Prostate gland (tissue), 2 donors: ENCODE results near the gene HIBCH. TPM values are rescaled to one million over a fixed set of nuclear protein-coding genes. Genes with fewer than 3 reads are reported as not detected.
"Not testable (repeated sequence)": the region's sequence is repeated elsewhere in the genome, so short reads cannot be mapped to it uniquely, and the experiment has no call there.

Experiments
- DNase-seq: peaks from one replicate; pipeline ENCODE4 v3.0.0-alpha.2; 2019; ENCODE audit warnings: low spot score
- H3K27ac ChIP-seq, 2 donors: fragments of 200-600 bp; sonication (generic); 2 replicates each; pipeline ENCODE4 v1.5.1; 2017 to 2019
- H3K27me3 ChIP-seq: fragments of 200-600 bp; sonication (generic); replicated peaks from 2 replicates; pipeline ENCODE4 v1.5.1; 2019; ENCODE audit not compliant: insufficient read depth
- H3K36me3 ChIP-seq, 2 donors: fragments of 200-600 bp; sonication (generic); 1 replicate in 1 of 2; 2 replicates in 1 of 2; pipeline versions ENCODE4 v1.5.1 to v1.8.1; 2017 to 2019
- H3K4me1 ChIP-seq: fragments of 200-600 bp; sonication (generic); replicated peaks from 2 replicates; pipeline ENCODE4 v1.5.1; 2019
- H3K4me3 ChIP-seq, 2 donors: fragments of 200-600 bp; sonication (generic); 2 replicates each; pipeline ENCODE4 v1.5.1; 2017 to 2019
- H3K9me3 ChIP-seq: fragments of 200-600 bp; sonication (generic); 2 replicates; pipeline ENCODE4 v1.5.1; 2017
- POLR2A ChIP-seq: fragments of 450-650 bp; IDR thresholded peaks from one replicate; pipeline ENCODE4 v1.6.1; 2016; ENCODE audit warnings: antibody characterized with exemption, mild to moderate bottlenecking
- POLR2AphosphoS5 ChIP-seq: sonication (generic); formaldehyde crosslinking; IDR thresholded peaks from one replicate; pipeline ENCODE4 v1.6.1; 2017; ENCODE audit warnings: antibody characterized with exemption
- WGBS: methylation state at CpG from one replicate; pipeline ENCODE4 v1.1.5; 2018; 5-methylcytosine and 5-hydroxymethylcytosine counted together
- intact Hi-C: fragments of 100-400 bp; cut with DNase I; formaldehyde crosslinking; loops from one replicate; pipeline ENCODE4 v1.14.2; 2022
- total RNA-seq, 2 donors: library from RNA; depleted of rRNA; stranded (reverse); fragments of >200 nt; gene quantifications; one replicate each; pipeline ENCODE4 v1.1.0, GENCODE V29; 2016
- TF ChIP-seq, protein P1 (sequence below), 4 experiments: fragments of 200-600 bp in 2 of 4; fragments of 450-650 bp in 2 of 4; sonication (generic) in 2 of 4; IDR thresholded peaks; 1 replicate in 3 of 4; 2 replicates in 1 of 4; pipeline ENCODE4 v1.5.1; 2016 to 2019; ENCODE audit warnings: antibody characterized with exemption in 4 of 4, mild to moderate bottlenecking in 2 of 4, moderate library complexity in 2 of 4

Gene HIBCH
- total RNA-seq, 2 donors from 2014 or later: 25.3 to 27.8 TPM

DNA sequence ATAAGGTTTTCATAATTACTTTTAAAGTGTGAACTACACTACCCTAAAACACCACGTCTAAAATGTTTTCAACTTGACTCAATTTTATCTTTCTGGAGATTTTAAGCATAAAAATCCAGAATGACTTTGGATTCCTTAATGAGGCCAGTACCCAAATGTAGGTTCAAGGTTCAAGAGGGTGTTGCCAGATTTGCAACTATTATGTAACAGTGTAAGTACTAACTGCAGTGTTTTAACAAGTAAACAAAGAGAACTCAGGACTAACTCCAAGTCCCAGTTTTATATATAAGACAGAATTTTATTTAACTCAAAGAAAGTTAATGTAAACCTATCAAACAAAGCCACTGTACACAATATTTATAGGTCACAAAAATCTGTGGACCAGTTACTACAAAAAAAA is 5.7 kb downstream of the HIBCH start:
- H3K4me1 ChIP-seq: no peaks in the 10 kb centered on the region
- H3K9me3 ChIP-seq: no peaks in the 10 kb centered on the region
- no peak overlapping the region for H3K27ac ChIP-seq
- TF ChIP-seq POLR2A (no peak), POLR2AphosphoS5 (no peak)
- TF ChIP-seq, protein P1, sequence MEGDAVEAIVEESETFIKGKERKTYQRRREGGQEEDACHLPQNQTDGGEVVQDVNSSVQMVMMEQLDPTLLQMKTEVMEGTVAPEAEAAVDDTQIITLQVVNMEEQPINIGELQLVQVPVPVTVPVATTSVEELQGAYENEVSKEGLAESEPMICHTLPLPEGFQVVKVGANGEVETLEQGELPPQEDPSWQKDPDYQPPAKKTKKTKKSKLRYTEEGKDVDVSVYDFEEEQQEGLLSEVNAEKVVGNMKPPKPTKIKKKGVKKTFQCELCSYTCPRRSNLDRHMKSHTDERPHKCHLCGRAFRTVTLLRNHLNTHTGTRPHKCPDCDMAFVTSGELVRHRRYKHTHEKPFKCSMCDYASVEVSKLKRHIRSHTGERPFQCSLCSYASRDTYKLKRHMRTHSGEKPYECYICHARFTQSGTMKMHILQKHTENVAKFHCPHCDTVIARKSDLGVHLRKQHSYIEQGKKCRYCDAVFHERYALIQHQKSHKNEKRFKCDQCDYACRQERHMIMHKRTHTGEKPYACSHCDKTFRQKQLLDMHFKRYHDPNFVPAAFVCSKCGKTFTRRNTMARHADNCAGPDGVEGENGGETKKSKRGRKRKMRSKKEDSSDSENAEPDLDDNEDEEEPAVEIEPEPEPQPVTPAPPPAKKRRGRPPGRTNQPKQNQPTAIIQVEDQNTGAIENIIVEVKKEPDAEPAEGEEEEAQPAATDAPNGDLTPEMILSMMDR (IDR thresholded peaks at IDR 0.05): no peak
- no peaks in the 10 kb centered on the region for H3K36me3 ChIP-seq
- no peak overlapping the region for H3K4me3 ChIP-seq
- H3K27me3 ChIP-seq: no peaks in the 10 kb centered on the region
- 88% methylated on average over 1 of the region's 1 CpG for WGBS
- DNase-seq: no peak
- intact Hi-C loops: loop anchor here (10.0 kb wide), 1 partner anchor 529 kb away; the partner anchor contains the start of genes ORMDL1 and PMS1

DNA sequence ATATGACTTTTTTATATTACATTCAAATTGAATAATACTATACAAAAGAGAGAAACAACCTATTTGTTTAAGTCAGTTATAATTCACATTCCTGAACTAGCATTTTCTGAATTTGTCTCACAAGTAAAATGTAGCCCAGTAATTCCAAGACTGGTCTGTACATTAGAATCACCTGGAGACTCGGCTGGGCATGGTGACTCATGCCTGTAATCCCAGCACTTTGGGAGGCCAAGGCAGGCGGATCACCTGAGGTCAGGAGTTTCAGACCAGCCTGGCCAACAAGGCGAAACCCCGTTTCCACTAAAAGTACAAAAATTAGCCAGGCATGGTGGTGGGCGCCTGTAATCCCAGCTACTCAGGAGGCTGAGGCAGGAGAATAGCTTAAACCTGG is 7.0 kb downstream of the HIBCH start:
- DNase-seq, H3K27me3 ChIP-seq, H3K9me3 ChIP-seq, H3K36me3 ChIP-seq, H3K27ac ChIP-seq, H3K4me3 ChIP-seq, H3K4me1 ChIP-seq: not testable (repeated sequence)
- intact Hi-C loops: loop anchor here (10.0 kb wide), 1 partner anchor 528 kb away; the partner anchor contains the start of genes ORMDL1 and PMS1
- WGBS: 87% methylated on average over 5 of the region's 5 CpGs

DNA sequence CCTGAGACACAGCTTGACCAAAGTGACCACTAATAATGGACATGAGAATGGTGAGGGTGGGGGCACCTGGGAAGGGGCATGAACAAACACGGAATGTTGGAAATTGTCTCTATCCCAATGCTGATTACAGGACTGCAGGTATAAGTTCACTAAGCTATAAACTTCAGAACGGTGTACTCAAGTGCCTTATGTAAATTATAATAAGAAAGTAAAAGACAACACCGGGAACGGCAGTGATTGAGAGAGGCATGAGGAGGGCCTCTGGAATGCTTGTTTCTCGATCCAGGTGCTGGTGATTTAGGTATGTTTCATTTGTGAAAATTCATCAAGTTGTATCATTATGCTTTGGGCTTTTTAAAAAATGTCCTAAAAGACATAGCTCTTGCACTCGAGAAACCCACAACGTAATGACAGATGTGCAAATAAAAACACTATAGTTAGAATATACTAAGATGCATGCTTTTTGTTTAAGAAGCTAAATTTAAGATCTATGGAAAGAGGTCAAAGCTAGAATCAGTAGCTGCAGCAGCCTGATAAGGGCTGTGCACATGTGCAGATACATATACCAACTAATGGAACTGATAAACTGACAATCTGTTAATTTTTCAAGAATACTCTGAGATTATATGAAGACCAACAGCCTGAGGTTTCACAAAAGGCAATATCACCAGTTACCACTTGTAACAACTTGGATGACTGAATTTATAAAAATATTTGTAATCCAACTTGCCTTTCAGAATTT is 7.6 kb downstream of the HIBCH start:
- intact Hi-C loops: loop anchor here (10.0 kb wide), 1 partner anchor 527 kb away; the partner anchor contains the start of genes ORMDL1 and PMS1
- Histone ChIP-seq H3K4me3 (no peak overlapping the region), H3K9me3 (no peaks in the 10 kb centered on the region), H3K27me3 (no peaks in the 10 kb centered on the region), H3K36me3 (no peaks in the 10 kb centered on the region), H3K4me1 (no peaks in the 10 kb centered on the region), H3K27ac (no peak overlapping the region)
- WGBS: 59% methylated on average over 7 of the region's 7 CpGs
- no peak for DNase-seq
- TF ChIP-seq, protein P1 (IDR thresholded peaks at IDR 0.05): no peak
- TF ChIP-seq POLR2AphosphoS5: peak; percentile 25

DNA sequence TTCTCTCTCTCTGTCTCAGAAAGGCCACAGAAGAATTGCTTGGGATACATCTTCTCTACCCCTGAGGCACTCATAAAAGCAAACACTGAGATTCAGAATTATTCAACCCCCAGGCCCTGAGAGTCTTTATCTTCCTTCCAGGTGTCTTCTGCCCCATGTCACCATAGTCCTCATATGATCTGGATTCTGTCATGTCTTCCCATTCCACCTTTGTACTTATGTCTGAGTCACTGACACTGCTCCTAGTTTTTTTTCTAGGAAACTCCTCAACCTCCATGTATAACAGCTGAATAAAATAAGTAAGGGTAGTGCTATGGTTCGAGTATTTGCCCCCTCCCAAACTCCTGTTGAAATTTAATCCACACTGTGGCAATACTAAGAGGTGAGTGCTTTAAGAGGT is 11.6 kb downstream of the HIBCH start:
- Histone ChIP-seq H3K4me3 (no peak overlapping the region), H3K27ac (no peak overlapping the region), H3K36me3 (no peaks in the 10 kb centered on the region), H3K4me1 (no peaks in the 10 kb centered on the region), H3K27me3 (no peaks in the 10 kb centered on the region), H3K9me3 (no peaks in the 10 kb centered on the region)
- TF ChIP-seq, protein P1 (IDR thresholded peaks at IDR 0.05): no peak
- TF ChIP-seq POLR2A (no peak), POLR2AphosphoS5 (no peak)
- 100% methylated on average over 1 of the region's 1 CpG for WGBS
- intact Hi-C loops: no loop called here
- DNase-seq: no peak

DNA sequence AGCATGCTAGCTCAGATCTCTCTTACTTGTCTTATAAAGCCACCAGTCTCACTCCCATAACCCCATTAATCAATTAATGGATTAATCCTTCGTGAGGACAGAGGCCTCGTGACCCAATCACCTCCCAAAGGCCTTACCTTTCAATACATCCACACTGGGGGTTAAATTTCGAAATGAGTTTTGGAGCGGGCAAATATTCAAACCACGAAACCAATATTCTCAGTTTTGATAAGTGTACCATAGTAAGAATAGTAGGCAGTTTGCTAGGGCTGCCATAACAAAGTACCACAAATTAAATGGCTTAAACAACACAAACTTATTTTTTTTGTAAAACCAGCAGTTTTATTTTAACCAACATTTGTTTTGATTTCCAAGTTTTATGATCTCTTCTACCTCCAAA is 15.2 kb downstream of the HIBCH start:
- no peak for TF ChIP-seq POLR2A
- Histone ChIP-seq H3K9me3 (no peaks in the 10 kb centered on the region), H3K4me1 (no peaks in the 10 kb centered on the region), H3K27ac (no peak overlapping the region), H3K4me3 (no peak overlapping the region), H3K27me3 (no peaks in the 10 kb centered on the region), H3K36me3 (no peaks in the 10 kb centered on the region)
- intact Hi-C loops: no loop called here
- WGBS: 96% methylated on average over 5 of the region's 5 CpGs
- DNase-seq: no peak

DNA sequence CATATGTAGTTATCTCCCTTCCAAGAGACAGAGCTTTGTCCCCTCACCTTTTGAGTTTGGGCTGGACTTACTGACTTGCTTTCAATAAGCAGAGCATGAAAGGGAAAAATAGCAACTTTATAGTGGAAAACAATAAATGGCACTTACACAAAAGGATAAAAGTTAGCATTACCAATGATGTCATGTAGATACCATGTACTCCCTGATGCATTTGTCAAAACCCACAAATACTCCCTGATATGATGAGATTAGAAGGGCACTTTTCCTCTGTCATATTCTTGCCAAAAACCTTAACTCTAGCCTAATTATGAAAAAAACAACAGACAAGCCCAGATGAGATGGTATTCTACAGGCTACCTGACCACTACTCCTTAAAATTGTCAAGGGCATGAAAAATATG is 16.0 kb downstream of the HIBCH start:
- TF ChIP-seq, protein P1 (IDR thresholded peaks at IDR 0.05): no peak
- TF ChIP-seq POLR2A: no peak
- TF ChIP-seq POLR2AphosphoS5: no peak
- Histone ChIP-seq H3K9me3 (no peaks in the 10 kb centered on the region), H3K4me1 (no peaks in the 10 kb centered on the region), H3K27me3 (no peaks in the 10 kb centered on the region), H3K4me3 (no peak overlapping the region), H3K36me3 (no peaks in the 10 kb centered on the region), H3K27ac (no peak overlapping the region)
- no peak for DNase-seq
- intact Hi-C loops: no loop called here
